GM21717 (cell line): ENCODE data around the gene RXRA.

Experiments
- ATAC-seq: cut with Tn5 transposase; IDR thresholded peaks from one replicate; pipeline ENCODE4 v1.9.1; 2021; ENCODE audit warnings: mild to moderate bottlenecking, moderate library complexity; ENCODE audit not compliant: unreplicated experiment

Gene RXRA

DNA sequence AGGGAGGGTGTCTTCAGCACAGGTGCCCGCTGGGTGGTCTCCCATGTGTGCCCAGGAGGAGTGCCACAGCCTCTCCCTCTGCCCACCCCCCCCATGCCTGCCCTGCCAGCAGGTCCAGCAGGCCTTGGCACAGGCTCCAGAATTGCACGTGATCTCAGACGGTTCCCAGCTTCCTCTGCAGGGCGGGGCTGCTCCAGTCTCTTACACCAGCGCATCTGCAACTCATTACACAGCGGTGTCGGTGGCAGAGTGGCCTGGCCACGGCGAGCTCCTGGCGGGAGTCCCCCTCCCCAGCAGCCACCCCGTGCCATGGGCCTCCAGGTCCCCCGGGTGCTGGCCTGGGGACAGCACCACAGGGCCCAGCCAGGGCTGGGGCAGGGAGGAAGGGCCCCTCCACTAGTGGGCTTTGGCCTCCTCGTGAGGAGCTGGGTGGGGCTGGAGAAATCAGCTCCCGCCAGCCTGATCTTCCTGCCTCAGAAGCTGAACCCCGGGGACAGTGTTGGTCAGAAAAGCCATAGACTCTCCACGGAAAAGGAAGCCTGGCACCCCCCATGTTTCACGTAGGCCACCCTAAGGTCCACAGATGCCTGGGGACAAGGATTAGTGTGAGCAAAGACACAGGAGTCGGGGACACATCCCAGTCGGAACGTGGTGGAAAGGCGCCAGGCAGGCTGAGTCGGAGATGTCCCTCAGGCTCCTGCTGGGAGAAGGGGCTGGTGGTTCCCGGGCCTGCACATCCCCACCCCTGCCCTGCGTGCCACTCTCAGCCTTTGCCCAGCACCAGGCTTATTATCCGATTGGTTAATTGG lies 40.2 kb downstream of the RXRA start:
- no peak for ATAC-seq

DNA sequence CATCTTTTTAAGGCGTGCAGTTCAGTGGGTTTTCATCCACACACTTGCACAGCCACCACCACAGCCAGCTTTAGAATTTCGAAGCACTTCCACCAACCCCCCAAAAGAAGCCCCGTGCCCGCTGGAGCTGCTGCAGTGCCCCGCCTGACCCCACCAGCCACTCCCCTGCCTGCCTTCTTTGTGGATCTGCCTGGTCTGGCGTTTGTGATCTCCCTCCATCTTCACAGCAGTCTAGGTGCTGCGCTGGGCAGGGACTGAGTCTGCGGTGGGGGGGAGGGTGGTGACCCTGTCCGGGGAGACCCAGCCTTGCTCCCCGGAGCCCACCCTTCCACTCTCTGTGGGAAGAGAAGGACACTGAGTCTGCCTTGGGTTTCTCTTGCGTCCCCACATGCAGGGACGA lies 40.8 kb downstream of the RXRA start:
- ATAC-seq = no peak

DNA sequence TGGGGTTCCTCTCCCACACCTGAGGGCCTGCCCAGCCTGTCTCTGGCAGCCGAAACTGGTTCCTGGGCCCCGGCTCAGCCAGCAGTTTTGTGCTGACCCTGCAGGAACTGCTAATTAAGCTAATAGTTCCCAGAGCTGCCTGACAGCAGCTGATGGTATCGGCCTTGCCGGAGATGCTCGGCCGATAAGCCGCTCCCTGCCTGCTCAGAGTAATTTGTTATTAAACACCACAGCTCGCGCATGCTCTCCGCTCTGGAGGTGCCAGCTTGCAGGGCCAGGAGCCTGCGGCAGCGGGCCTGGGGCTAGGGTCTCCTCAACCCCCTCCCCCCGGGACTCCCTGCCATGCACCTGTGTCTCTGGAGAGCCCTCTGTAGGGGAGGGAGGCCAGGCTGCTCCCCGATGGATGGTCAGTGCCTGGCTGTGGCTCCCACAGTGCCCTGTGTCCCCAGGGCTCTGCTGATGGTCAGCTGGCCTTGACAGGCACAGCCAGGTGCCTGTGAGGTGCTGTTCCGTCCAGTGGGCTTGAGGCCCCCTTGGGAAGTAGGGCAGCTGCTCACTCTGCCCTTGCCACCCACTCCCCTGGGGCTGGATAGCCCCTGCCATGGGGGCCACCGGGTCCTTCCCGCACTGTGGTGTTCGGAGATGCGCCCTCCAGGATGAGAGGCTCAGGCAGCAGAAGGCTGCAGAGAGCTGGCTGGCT lies 41.7 kb downstream of the RXRA start:
- ATAC-seq = no peak

DNA sequence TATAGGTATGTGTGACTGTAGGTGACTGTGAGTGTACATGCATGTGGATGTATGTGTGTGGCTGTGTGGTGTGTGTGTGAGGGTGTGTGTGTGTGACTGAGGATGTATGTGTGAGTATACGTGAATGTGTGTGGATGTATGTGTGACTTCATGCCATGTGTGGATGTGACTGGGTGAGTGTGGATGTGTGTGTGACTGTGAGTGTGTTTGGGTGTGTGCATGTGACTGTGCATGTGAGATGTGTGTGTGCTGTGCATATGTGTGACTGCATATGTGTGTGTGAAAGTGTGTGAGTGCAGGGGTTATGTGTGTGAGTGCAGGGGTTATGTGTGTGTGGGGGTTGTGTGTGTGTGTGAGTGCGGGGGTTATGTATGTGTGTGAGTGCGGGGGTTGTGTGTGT lies 42.3 kb downstream of the RXRA start:
- no peak for ATAC-seq

DNA sequence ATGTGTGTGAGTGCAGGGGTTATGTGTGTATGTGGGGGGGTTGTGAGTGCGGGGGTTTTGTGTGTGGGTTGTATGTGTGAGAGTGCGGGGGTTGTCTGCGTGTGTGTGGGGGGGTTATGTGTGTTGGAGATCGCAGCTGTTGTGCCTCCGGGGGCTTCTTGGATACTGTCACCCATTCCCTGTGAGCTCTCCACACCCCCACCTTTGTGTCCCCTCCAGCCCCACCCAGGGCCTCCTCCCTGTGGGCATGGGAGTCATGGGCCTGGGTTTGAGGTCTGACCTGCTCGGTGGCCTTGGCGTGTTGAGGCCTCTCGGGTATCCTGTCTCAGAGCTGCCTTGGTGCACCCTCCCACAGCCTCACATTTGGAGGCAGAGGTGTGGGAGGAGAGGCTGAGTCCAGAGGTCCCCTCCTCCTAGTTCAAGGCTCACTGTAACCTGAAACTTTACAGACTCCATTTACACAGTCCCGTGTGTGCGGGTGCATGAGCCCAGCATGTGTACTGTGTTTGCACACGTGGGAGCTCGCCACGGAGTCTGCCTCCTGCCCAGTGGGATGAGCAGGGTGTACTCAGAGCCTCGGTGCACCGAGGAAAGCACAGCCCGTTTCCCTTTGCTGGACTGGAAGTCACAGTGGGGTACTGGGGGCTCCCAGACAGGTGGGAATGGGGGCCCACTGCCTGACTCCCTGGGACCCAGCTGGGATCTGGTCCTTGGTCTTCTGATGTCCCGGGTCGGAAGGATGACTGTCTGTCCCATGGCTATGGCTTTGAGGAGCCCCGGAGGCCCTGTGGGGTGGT lies 43.4 kb downstream of the RXRA start:
- ATAC-seq = no peak

DNA sequence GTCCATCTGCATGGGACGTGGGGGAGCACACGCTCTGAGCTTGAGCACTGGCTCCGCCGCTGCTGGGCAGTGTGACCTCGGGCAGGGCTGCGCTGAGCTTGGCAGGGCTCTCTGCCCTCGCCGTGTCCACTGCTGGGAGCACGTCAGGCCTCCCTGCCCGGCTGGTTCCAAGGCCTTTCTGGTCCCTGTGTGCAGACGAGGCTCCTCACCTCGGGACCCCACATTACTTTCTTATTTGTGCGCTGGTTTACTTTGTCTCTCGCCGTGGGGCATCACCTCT lies 43.9 kb downstream of the RXRA start:
- no peak for ATAC-seq

DNA sequence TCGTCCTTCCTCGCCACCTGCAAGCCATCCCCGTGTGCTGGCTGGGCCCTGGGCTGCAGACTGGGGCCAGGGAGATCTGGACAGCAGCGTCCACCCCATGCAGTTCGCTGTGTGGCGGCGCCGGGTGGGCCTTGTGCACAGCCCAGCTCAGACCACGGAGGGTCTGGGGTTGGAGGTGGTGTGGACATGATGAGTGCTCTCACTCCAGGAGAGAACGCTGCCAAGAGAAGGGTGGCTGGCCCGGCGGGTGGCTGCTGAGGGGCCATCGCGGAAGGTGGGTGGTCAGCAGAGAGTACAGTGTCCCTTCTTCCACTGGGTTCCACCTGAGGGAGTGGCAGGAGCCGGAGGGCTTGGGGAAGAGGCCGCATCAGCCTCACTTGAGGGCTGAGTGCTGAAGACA lies 44.4 kb downstream of the RXRA start:
- no peak for ATAC-seq

DNA sequence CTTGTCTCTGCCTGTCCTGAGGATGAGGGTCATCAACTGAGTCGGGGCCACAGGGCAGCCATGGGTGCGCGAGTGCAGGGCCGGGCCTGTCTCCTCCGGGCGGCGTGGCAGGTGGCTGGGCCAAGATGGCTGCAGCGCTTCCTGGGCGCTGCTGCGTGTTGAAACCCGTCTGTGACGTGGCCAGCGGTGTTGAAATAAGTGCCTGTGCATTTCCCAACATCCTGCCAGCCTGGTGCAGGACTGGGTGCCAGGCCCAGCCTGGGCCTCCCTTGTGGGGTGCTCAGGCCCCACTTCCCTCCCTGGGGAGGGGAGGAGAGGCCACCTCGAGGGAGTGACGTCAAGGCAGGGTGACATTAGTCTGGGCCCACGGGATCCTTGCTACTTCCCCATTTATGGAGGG lies 45.5 kb downstream of the RXRA start:
- no peak for ATAC-seq

DNA sequence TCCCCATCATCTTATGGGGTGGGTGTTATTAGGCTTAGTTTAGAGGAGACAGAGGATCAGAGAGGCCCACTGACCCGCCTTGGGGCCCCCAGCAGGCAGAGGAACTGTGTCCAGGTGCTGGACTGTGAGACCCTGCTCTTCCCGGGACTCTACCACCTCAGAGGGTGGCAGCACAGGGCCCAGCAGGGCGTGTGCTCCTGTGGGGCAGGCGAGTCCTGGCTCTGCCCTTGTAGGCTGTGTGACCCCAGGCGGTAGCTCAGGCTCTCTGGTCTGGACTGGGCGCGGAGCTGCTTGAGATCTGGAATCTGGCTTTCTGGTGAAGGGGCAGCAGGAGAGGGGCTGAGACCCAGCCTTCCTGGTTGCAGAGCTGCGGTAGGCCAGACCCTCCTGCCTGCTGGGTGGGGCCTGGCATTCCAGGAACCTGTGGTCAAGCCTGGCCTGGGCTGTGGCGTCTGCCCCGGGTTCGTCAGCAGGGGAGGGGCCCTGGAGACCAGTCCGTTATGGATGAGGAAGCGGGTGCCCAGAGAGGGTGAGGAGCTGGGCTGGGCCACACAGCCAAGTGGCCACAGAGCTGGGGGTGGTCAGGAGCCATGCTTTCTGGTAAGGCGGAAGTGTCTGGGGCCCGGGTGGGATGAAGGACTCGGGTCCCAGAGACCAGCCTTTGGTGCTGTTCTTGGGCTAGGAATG lies 46.5 kb downstream of the RXRA start:
- no peak for ATAC-seq

DNA sequence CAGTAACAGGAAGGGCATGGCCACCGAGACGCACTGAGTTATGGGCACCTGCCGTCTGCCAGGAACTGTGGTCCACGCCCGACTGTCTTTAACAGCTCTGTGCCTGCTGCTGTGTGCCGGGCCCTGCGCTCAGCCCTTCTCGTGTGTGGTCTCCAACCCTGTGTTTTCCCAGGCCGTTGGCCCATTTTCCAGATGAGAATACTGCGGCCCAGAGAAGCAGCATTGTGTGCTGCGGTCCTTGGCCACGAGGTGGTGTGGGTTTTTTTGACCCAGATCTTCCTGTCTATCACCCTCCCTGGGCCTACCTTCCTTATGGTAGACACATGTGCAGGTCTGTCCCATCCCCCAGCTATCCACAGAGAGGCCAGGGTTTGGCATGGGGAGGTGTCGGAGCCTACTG lies 47.0 kb downstream of the RXRA start:
- ATAC-seq = no peak

DNA sequence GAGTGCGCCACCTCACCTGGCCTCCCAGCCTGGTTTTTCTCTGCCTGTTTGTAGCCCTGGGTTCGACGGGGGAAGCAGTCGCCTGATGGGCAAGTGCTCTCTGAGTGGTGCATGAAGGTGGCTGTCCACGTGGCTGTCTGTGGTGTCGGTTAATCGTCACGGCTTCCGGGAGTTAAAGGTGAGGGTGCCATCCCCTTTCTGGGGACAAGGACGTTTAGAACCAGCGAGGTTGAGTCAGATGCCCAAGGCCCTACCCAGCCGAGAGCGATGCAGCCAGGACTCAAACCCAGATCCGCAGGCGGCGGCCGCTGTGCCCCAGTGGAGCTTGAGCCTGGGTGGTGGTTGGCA lies 47.7 kb downstream of the RXRA start:
- ATAC-seq = no peak

DNA sequence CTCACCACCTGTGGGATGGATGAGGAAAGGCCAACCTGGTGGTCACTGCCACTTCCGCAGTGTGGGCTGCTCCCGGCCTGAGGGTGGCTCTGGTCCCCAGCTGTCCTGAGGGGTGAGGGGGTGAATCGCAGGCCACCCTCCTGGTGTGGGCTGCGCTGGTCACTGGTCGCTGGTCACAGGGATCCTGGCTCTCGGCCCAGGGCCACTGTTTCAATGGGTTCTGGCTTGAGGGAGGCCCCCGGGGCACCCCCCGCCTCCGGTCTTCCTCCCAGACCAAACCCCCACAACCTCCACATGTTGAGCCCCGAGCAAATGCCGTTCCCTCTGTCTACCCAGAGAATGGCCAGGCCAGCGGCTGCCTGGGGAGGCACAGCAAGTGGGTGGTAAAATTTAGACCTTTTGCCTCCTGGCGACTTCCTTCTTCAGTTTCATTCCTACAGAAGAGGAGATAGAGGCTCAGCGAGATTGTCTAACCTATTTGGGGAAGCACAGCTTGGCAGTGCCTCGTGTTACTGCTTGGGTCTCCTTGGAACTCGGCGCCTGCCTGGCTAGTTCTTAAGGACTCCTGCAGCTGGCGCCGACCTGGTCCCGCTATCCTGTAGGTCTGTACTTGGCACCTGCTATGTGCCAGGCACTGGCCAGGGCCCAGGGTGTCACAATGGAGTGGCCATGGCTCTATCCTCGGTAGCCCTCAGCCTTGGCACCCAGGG lies 48.2 kb downstream of the RXRA start:
- no peak for ATAC-seq

DNA sequence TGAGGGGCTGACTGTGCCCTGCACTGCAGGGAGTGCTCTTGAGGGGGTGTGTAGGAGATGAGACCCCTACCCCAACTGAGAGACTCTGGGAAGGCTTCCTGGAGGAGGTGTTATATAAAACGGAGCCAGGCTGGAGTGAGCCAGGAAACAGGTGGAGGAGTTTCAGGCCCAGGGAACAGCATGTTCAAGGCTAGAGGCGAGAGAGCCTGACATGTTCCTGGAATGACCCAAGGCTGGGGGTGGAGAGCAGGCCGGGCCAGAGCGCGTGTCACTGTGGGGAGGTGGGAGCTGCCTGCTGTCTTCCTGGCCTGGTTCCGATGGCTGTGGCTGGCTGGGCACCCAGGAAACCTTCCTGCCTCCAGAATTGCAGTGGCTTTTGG lies 48.7 kb downstream of the RXRA start:
- no peak for ATAC-seq

DNA sequence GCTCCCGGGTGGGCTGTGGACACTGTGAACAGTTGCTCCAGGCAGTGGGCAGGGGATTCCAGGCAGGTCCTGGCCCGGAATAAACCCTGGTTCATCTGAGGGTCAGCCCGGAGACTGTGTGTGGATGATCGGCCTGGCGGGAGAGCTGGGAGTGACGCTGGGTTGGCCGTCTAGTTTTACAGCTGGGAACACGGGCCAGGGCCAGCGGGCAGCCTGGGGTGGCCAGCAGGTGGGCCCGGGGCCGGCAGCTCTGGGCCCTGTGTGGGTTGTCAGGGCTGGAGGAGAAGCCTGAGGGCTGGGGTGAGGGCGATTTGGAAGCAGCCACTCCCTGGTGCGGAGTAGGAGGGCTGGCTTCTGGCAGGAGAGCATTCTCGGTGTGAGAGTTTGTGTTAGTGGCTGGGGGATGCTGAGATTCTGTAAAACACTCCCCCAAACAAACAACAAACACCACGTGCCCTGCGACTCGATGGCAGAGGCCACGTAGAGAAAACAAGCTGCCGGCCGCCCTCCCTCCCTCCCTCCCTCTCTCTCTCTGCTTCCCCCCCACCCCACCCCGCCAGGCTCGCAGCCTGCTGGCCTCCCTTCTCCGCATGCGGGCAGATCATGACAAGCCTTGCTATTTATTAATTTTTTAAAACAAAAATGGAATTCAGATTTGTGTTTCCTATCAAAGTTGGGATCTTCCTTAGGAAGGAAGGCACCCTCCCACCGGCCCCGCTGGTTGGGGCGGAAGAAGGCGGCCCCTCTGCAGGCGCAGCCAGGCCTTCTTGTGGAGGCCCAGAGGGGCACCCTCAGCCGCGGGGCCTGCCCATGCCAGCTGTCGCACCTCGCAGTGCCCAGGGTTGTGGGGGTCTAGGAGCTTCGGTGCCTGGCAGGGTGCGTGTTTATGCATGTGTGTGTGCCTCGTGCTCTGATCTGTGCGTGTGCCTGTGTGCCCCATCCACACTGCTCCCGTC lies 49.5 kb downstream of the RXRA start:
- ATAC-seq = no peak

DNA sequence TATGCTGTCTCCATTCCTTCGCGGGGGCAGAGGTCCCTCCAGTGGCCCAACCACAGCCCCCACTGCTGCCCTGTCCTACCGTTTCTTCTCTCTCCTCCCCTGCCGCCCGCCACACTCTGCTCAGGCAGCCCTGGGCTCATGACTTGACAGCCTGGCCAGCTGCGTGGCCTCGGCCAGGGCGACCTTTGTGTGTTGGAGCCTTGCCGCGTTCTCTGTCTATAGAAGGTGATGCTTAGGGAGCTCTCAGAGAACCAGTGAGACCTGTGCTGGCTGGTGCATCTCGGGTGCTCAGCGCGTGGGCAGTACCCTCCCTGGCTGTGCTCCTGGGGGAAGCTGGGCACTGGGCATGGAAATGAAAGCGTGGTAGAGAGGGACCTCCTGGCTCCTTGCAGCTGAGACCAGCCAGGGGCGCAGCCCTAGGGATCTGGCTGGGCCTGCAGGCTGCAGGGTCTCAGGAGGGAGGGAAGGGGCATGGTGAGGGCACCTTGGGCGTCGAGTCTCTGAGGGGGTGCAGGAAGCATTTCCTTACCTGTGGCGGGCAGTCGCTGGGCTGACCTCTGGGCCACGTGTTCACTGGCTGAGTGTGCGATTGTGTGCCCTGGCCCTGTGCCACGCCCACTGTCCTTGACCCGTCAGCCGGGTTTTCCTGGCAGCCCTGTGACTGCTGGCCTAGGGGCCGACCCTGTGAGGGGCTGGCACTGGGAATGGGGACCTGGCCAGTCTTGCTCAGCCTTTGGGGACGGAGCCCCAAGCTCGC lies 50.3 kb downstream of the RXRA start:
- ATAC-seq = no peak

DNA sequence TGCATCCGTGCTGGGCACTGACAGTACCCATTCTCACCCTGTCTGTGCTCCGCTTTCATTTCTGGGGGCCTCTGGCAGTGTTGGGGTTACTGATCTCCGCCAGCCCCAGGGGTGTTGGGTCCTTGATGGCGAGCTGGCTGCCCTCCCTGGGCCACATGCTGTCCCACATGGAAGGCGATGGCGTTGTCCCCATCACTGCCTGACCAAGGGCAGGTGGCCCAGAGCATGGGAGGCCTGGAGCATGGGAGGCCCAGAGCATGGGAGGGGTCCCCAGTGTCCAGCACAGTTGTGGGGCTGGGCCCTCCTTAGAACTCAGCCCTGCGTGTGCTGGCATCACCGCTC lies 50.9 kb downstream of the RXRA start:
- no peak for ATAC-seq

DNA sequence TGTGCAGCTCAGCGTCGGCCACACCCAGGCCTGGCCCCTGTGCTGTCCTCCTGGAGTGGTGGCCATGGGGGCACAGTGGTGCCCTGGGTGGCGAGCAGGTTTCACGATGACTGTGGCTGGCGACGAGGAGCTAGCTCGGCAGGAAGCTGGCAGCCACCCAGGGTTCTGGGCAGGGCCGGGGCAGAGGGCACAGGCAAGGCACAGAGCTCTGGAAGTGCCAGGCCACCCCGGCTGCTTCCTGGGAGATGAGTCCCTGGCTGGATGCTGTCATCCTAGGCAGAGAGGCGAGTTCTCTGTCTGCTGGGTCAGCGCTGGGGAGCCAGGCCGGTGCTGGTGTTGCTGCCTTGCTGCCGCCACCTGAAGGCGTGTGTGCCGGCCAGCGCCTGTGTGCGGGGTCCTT lies 51.7 kb downstream of the RXRA start:
- ATAC-seq = no peak

DNA sequence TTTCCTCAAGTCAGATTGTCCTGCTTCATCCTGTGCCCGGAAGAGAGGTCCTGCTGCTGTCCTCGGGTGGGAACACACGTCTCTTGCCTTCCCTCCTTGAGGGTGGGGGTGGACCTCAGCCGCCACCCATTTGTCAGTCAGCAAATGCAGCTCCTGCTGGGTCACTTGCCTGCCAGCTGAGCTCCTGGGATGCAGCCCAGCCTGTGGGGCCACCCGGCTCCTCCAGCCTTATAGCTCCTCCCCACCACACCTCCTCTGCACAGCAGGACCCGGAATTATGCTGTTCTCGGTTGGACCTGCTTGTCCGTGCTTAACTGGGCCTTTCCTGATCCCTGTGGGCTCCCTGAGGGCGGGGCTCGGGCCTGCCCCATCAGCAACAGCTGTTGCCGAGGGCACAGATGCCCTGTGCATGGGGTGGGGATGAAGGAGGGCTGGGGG lies 52.7 kb downstream of the RXRA start:
- no peak for ATAC-seq

DNA sequence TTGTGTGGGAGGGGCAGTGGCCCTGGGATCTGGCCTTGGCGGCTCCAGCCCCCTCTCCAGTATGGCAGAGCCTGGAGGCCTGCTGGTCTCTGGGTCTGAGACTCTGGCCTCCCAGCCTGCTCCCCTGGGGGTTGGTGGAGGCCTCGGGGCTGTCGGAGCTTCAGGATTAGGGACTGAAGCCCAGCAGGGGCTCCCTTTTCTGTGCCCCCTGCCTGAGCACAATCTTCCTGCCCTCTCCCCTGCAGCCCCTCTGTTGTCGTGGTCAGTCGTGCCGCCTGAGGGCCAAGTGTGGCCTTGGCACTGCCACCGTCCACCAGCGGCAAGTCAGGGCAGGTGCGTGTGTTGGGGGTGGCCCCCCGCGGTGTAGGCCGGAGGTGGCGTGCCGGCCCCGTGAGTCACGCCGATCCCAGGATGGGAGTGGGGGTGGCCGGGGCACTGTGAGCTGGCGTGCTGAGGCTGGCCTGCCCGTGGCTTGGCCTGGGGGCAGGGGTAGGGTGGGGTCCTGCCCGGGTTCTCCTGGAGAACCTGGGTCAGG lies 53.6 kb downstream of the RXRA start:
- no peak for ATAC-seq
